Calu3 (cell line): ENCODE results near the gene RAI1. TPM values are rescaled to one million over a fixed set of nuclear protein-coding genes. Genes with fewer than 3 reads are reported as not detected.

Experiments
- BruUV-seq: library from RNA; stranded (reverse); fragments of 400-500 nt; replicated peaks from 2 replicates; lab custom pipeline; 2021; lab: Mats Ljungman, UMichigan
- CTCF ChIA-PET: fragments of 300-600 bp; sonication (Branson Sonifier 250); formaldehyde crosslinking; loops from one replicate; lab custom pipeline; 2022; ENCODE audit warnings: antibody characterized with exemption; lab: Charles Lee
- DNase-seq: peaks from one replicate; pipeline ENCODE4 v3.0.0; 2022
- H3K27ac Mint-ChIP-seq: one replicate; pipeline ENCODE4 v1.8.0; 2022; ENCODE audit warnings: mixed read lengths; ENCODE audit not compliant: unreplicated experiment
- H3K27me3 Mint-ChIP-seq: one replicate; pipeline ENCODE4 v1.8.0; 2022; ENCODE audit warnings: mixed read lengths; ENCODE audit not compliant: unreplicated experiment
- H3K36me3 Mint-ChIP-seq: one replicate; pipeline ENCODE4 v1.8.0; 2022; ENCODE audit warnings: mild to moderate bottlenecking, moderate library complexity, mixed read lengths; ENCODE audit not compliant: insufficient read depth, unreplicated experiment
- H3K4me1 Mint-ChIP-seq: one replicate; pipeline ENCODE4 v1.8.0; 2022; ENCODE audit warnings: mild to moderate bottlenecking, low read depth, mixed read lengths; ENCODE audit not compliant: unreplicated experiment
- H3K4me3 Mint-ChIP-seq: one replicate; pipeline ENCODE4 v1.8.0; 2022; ENCODE audit warnings: mild to moderate bottlenecking, low read depth, moderate library complexity, mixed read lengths; ENCODE audit not compliant: unreplicated experiment
- H3K9me3 Mint-ChIP-seq: one replicate; pipeline ENCODE4 v1.8.0; 2022; ENCODE audit warnings: low read depth, mixed read lengths; ENCODE audit not compliant: unreplicated experiment
- CTCF ChIP-seq: fragments of 200-600 bp; IDR thresholded peaks from one replicate; pipeline ENCODE4 v1.8.0; 2022; ENCODE audit warnings: antibody characterized with exemption; ENCODE audit not compliant: unreplicated experiment
- intact Hi-C: fragments of 100-400 bp; cut with micrococcal nuclease; formaldehyde crosslinking; loops from one replicate; pipeline ENCODE4 v1.10.0; 2022; ENCODE audit not compliant: unreplicated experiment
- total RNA-seq: library from RNA; stranded (reverse); gene quantifications from 2 replicates; pipeline ENCODE4 v1.2.3, GENCODE V29; 2022

Gene RAI1
- total RNA-seq, 1 experiment from 2014 or later = 38.0 TPM

- CTCF ChIA-PET = interaction anchor here (0.5 to 0.6 kb wide), 2 partner anchors 37 to 141 kb away, joined by 3 read pairs; partner anchors contain the start of gene PEMT
- Mint-ChIP-seq H3K9me3 (no peaks in the 10 kb centered on the region), H3K27ac (peak overlapping the region; percentile 11), H3K36me3 (peaks cover 41% of the 10 kb centered on the region), H3K4me3 (peak overlapping the region; percentile 10), H3K27me3 (no peaks in the 10 kb centered on the region), H3K4me1 (peaks cover 57% of the 10 kb centered on the region)
- no peak for TF ChIP-seq CTCF
- no TSS peak for BruUV-seq
- DNase-seq = peak; percentile 49
- intact Hi-C loops = loop anchor here (5.0 to 10.0 kb wide), 2 partner anchors 40 to 52 kb away; no protein-coding TSS in a partner anchor
Observed at GRCh38 chr17:17732444-17732843, 51.2 kb downstream of the RAI1 start.

GRCh38 chr17:17732892-17733670 is 51.8 kb downstream of the RAI1 start:
- intact Hi-C loops = loop anchor here (5.0 to 10.0 kb wide), 2 partner anchors 41 to 52 kb away; no protein-coding TSS in a partner anchor
- CTCF ChIA-PET = interaction anchor here (0.5 kb wide), 1 partner anchor 141 kb away, joined by 3 read pairs; the partner anchor contains the start of gene PEMT
- TSS peak; percentile 87 for BruUV-seq
- H3K27ac Mint-ChIP-seq = peak overlapping the region; percentile 11
- DNase-seq = no peak
- peaks cover 54% of the 10 kb centered on the region for H3K4me1 Mint-ChIP-seq
- no peaks in the 10 kb centered on the region for H3K9me3 Mint-ChIP-seq
- H3K27me3 Mint-ChIP-seq = no peaks in the 10 kb centered on the region
- no peak for TF ChIP-seq CTCF
- H3K4me3 Mint-ChIP-seq = peak overlapping the region; percentile 10
- peaks cover 41% of the 10 kb centered on the region for H3K36me3 Mint-ChIP-seq

- DNase-seq = no peak
- Mint-ChIP-seq H3K4me3 (peak overlapping the region; percentile 8), H3K36me3 (peaks cover 35% of the 10 kb centered on the region), H3K27ac (peak overlapping the region; percentile 65), H3K9me3 (no peaks in the 10 kb centered on the region), H3K4me1 (peaks cover 60% of the 10 kb centered on the region), H3K27me3 (no peaks in the 10 kb centered on the region)
- intact Hi-C loops = loop anchor here (5.0 to 10.0 kb wide), 2 partner anchors 48 to 101 kb away; partner anchors contain the start of gene SREBF1
- CTCF ChIA-PET = no interaction called here
- TF ChIP-seq CTCF = no peak
- no TSS peak for BruUV-seq
Observed at GRCh38 chr17:17736205-17737183, 55.2 kb downstream of the RAI1 start.
